GM18868 (cell line): ENCODE data around the gene SELENOH.
A peak's percentile ranks its signal among the peaks of the same experiment; 100 is the strongest.

ENCODE experiments used
- ATAC-seq: cut with Tn5 transposase; IDR thresholded peaks from one replicate; pipeline ENCODE4 v1.9.1; 2021; ENCODE audit warnings: mild to moderate bottlenecking, moderate library complexity; ENCODE audit not compliant: unreplicated experiment

The SELENOH gene

DNA sequence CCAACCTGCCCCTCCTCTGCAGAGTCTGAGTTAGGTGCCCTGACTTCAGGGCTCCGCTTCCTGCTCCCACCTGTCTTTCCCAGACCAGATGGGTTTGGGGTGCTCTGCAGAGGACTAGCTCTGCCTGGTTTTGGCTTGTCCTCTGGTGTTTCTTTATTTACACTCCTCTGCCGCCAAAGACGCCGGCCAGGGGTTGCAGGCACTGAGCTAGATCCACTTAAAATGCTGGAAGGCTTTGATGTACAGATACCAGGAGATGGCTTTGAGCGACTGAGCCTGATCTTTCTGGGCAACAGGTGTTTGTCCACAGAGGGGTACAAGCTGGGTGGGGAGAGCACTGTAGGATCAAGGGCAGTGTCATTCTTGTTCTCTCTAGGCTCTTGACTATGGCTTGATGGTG, 3.9 kb downstream of the SELENOH start:
- ATAC-seq = no peak

DNA sequence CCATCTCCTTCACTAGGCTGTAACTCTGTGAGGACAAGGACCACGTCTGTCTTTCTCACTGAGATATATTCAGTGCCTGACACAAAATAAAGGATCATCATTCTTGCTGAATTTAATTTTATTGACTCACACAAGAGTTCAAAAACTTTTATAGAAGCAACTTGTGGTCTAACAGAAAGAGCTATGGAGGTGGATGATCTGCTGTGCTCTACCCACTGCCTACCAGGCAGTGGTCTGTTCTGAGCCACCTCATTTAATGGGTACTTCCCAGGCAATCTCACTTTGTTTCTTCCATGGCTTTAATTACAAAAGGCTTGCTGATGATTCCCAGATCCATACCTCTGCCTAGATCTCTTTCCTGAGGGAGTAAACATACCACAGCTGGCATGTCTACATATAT, 5.6 kb downstream of the SELENOH start:
- no peak for ATAC-seq

DNA sequence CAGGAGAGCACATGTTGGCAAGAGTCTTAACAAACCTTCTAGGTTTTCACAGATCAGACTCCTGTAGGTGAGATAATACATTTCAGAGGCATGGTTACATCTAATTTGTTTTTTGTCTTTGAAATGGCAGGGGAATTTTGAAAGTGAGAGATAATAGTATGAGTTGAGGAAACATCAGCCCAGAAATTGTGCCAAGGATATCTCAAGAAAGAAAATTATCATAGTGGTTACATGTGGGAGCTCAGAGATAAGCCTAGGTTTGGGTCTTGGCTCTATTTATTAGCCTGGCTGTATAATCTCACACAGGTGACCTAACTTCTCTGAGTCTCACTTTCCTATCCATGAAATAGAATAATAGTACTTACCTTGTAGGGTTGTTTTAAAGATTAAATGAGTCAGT, 9.9 kb downstream of the SELENOH start:
- no peak for ATAC-seq

DNA sequence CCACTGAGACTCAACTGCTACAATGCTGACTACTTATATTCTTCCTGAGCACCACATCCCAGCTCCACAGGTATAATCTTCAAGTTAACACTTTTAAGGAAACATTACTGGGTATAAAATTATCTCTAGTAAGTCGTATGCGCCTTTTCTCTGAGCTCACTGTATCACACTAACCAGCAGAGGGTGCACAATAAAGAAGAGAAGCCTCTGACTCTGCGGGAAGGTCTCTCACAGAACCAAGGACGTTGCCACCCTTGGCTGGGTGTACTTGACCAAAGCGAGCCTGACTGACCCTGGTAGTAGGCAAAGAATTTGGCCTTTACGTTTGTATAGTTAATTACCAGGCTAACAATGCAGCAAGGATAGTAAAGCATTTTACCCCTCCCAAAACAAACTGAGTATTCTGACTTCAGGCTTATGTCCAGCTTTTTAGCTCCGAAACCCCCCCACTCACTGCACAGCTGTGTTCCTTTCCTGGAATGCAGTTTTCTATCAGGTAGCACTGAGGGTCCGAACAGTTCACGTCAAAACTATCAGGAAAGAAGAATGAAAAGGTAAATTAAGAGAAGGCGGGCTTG, 10.5 kb downstream of the SELENOH start, which contains the start of gene BTBD18:
Gene BTBD18, minus strand, starts transcription at position 144 of the 578 bp plus-strand sequence. CDS start 631 bp downstream, outside the sequence.
- no peak for ATAC-seq

DNA sequence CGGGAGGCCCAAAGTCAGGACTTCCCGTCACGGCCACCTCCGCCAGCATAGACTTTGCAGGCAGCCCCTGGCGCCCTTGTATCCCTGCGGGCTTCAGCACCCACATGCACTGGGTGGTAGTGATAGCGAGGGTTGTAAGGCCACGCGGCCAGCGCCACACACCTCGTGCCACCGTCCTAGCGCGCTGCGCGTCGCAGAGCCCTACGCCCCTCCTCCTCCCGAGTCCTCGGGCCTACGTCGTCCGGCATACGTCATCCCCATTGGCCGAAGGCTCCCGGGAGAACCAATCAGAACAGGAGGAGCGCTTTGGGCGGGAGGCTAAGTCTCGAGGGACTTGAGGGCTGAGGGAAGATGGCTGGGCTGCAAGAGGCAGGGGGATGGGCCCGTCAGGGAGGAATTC, 11.7 kb downstream of the SELENOH start:
- ATAC-seq = no peak

DNA sequence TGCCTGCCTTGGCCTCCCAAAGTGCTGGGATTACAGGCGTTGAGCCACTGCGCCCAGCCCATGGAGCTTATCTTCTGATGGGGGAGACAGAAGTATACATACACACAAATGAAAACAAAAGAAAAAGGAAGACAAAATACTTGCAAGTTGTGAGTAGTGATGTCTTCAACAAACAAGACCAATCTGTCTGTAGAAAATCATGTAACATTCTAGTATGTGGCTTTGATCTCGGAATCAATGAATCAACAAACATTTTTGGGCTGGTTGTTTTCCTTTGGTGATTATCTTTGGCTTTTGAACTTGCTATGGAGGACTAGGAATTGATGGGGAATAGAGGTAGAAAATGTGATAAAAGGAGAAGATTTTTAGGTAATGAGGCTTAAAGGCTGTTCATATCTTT, 16.9 kb downstream of the SELENOH start:
- no peak for ATAC-seq

DNA sequence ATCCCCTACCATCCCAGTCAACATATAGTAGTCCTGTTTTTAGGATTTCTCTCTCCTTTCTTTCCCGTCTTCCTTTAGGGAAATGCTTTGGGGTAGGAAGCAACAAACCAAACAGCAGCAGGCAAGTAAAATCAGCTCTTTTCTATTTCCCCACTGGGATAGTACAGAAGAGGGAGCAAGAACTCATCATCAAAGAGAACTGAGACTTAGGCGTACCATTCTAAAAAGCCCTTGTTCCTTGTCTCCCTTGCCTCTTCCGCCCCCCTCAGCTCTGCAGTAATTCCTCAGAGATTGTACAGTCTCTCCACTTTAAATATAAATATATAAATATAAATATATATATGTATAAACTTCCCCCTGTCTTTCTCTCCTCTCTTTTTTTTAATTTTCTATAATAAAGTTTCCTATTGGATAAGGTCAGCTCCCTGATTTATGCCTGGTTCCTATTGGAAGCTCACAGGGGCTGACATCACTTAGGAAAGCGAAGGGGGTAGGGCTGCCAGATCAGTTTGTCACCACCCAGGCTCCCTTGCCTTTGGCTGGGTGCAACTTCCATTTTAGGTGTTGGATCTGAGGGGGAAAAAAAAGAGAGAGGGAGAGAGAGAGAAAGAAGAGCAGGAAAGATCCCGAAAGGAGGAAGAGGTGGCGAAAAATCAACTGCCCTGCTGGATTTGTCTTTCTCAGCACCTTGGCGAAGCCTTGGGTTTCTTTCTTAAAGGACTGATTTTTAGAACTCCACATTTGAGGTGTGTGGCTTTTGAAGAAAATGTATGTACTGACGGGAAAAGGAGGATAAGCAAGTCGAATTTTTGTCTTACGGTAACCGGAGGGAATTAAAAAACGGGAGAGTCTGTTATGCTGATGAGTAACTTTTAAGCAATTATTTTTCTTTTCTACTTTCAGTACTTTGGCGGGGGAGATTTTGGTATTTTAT, 20.3 kb downstream of the SELENOH start, which contains the start of gene CTNND1:
Gene CTNND1, plus strand, starts transcription at position 502 of the 934 bp plus-strand sequence. CDS start 29,677 bp downstream, outside the sequence.
- ATAC-seq = peak; percentile 97

DNA sequence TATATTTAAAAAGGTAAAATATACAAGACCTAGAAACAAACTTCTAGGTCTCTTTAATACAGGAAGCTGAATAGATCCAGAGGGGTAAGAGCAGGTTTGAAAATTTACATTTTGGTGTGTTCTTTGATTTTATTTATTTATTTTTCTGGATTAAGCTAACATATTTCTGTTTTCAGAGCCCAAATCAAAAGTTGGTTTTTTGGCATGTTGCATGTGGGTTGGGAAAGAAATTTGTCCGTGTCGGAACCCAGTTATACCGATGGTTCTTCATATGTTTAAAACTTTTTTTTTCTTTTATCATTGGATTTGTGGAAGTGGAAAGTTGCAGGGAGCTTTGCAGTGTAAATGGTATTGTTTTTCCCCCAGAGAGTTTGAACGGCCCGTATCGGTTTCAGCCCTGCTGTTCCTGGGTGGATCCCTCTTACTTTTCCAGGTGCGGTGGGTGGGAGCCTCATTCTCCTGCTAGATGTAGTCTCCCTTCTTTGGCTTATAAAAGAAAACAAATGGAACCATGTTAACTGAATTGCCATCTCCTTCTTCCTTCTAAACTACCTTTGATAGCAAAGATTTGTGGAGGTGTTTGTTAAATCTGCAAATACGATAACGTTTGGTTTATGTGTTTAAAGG, 21.1 kb downstream of the SELENOH start:
- no peak for ATAC-seq

DNA sequence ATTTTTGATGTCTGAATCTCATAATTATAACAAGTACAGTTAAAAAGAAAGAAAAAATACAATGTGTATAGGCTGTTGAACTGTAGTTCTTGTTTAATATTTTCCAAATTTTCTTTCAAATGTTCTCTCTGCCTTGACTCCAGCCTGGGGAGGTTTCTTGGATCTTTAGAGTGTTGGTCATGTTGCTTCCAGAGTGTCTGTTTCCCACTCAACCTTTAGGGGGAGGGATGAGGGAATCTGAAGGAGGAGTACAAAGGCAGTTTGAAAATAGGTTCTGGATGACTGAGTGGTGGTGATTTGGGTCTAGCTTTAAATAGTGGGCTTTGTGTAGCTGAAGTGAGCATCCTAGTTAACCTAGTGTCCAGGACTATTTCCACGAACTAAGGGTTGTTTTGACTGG, 22.3 kb downstream of the SELENOH start:
- no peak for ATAC-seq

DNA sequence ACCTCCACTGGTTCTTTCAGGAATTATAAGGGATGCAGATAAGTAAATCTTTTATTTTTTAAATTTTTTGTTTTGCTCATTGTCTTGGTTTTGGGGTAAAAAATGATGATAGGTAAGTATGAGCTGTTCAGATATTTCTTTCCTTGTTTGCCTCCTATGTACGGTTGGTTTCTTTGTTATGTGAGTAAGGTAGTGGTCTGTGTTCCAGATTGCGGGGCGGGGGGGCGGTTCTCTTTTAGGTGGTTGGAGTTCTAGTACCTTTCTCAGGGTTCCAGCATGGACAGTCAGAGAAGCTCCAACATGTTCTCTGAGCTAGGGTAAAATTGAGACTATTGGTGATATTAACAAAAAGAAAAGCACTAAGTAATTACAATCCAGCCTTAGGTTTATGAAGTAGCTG, 22.7 kb downstream of the SELENOH start:
- ATAC-seq = no peak

DNA sequence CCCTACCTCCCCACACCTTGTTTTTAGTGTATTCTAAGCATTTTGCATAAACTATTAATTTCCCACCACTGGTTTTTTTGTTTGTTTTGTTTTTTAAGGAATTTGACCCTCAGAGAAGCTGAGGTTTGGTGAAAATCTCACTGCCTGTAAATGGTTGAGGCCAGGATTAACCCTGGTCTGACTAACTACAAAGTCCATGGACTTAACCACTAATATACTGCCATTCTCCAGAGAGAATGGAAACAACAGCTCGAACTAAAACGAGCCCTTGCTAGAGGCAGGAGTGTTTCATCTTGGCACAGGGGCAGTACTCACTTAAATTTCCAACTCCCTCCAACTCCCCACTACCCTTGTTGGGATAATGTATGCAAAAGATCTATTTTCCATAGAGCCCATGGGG, 23.3 kb downstream of the SELENOH start:
- ATAC-seq = no peak

DNA sequence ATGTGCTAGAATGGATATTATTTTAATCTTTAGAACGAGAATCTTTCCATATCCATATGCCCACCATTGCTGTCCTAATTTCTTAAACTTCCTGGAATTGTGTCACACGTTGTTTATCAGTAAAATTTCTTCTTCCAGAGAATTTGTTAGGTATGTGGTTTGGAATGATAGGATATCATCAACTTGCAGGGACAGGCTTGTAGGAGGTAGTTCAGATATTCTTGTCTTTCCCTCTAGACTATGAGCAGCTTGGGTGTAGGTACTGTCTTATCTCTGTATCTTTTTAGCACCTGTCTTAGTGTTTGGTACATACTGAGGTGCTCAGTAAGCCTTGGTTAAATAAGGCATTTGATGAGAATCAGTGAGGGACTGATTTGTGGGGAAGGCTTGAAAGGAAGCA, 23.7 kb downstream of the SELENOH start:
- no peak for ATAC-seq

DNA sequence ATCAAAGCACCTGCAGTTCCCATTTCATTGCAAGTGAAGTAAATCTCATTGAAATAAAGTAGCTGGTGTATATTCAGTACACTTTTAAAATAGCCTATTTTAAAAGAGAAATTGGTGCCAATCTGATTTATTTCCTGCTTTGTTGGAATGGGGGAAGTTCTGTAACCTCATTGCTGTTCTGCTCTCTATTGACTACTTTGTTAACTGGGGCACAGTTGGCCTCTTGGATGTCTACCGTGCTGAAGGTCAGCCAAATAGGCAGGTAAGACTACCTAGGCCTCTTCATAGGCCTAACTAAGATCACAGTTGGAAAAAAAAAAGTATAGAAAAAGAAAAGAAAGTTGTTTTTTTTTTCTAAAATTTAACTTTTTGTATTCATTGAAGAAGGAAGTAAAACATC, 29.5 kb downstream of the SELENOH start:
- no peak for ATAC-seq

DNA sequence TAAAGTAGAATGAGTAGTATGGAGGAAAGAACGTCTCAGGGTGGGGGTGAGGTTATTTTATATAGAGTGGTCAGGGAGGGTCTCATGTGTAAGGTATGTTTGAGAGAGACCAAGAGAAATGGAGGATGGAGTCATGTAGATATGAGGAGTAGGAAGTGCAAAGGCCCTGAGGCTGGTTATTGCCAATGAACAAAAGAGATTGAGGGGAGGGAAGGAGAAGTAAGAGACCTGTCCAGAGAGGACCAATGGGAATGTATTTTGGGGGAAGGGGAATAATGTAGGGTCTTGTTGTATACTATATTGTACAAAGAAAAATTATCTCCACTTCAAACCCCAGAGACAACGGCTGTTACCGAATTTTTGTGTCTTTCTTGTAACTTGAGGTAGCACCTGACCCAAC, 30.1 kb downstream of the SELENOH start:
- ATAC-seq = no peak

DNA sequence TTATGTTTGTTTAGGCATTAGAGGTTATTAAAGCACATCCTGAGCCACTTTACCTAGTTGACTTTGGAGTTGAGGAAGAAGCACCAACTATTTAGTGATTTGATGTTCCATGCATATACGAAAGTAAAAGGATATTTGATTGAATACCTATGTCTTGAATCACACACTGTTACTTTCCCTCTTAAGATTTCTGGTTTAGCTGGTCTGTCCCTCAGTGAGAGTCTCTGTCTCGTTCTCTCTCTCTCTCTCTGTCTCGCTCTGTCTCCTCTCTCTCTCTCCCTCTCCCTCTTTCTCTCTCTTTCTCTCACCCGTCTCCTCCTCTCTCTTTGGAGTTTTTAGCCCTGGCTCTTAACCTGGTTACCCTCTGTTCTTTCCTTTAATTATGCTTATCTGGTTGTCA, 31.3 kb downstream of the SELENOH start:
- no peak for ATAC-seq

DNA sequence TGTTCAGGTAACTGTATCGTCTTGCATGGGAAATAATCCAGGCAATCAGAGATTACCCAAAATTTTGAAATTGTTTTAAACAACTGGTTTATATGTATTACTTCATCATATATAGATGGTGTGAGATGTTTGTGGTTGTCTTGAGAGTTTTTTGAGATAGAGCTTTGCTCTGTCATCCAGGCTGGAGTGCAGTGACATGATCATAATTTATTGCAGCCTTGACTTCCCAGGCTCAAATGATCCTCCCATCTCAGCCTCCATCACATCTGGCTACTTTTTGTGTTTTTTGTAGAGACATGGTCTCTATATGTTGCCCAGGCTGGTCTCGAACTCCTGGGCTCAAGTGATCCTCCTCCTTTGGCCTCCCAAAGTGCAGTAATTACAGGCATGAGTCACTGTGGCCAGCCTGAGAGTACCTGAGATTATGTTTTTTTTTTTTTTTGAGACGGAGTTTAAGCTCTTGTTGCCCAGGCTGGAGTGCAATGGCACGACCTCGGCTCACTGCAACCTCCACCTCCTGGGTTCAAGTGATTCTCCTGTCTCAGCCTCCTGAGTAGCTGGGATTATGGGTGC, 31.8 kb downstream of the SELENOH start:
- no peak for ATAC-seq

DNA sequence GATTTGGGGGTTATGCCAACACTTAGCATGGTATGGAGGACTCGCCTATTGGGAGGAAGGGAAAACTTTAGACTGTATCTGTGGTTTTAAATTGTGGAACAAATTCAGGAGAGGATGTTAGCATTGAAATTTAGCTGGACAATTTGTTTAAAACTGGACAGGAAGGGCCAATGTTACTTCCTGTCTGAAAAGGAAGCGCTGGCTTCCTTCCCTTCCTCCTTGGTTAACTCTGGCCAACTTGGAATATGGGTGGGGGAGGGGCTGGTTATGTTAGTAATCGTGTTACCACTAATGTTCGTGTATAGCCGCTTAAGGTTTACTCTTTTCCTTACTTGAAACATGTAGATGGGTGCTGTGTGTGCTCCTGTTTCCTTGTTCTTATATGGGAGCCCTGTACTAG, 34.2 kb downstream of the SELENOH start:
- ATAC-seq = no peak

DNA sequence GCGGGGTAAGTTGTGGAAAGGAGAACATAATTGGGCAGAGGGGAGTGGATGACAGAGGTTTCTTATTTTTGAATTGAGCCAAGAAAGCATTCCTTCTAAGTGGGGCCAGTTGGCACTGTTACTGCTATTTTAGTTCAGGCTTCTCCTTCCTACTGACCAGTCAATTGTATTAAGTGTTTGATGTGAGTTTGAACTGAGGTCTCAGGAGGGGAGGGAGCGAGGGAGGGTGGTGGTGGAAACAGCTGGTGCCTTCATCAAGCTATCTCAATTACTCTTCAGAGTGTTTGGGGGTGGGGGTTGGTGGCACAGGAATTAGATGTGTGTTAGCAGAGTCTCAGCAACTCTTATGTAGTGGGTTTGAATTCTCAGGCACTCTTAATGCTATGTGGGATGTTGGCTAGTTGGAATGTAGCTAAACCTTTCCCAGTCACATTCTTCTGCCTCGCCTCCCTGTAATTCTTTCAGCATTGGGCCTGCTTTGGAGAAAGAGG, 34.8 kb downstream of the SELENOH start:
- no peak for ATAC-seq

DNA sequence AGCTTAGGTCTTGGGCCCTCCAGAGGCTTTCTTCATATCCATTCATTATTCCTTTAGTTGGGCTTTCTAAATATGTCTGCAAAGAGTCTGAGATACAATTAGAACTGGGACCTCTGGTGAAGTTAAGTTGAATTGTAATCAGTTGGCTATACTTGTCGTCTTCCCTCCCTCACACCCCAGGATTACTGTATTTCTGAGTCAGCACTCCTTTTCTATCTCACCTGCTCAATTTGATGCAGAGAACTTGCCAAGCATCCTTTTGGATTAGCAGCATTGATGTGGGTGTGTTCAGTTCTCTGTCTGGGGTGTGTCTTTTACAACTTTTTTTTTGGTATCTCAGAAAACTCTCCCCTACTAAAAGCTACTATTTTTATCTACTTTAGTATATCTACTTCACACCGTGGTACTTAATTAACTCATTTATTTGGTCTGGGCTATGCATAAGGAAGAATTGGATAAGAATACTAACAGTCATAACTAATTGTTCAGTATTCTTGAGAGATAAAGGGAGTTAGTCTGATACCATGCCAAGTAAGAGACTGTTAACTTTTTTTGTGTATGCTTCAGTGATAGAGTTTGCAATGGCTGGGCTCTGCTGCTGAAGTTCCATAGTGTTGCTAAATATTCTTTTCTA, 35.4 kb downstream of the SELENOH start:
- ATAC-seq = no peak

DNA sequence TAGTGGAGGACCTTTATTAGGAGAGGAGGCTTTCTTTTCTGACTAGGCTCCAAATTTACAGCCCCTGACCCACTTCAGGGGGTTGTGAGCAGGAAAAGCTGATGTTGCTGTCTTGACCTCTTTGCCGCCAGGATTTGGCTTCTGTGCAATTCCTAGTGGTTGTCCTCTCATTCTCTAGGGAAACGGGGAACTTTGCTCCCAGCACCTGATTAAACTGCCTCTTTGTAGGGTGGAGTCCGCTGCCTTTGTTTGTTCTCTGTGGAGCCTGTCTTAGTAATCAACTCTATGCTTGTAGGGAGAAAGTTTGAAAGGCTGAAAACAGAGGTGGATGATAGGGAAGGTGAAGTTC, 36.7 kb downstream of the SELENOH start:
- no peak for ATAC-seq
